EL (cell line): ENCODE results near the gene NCBP3.

Experiments
- DNase-seq: peaks from one replicate; pipeline ENCODE4 v3.0.0-alpha.2; 2016

Gene NCBP3

DNA sequence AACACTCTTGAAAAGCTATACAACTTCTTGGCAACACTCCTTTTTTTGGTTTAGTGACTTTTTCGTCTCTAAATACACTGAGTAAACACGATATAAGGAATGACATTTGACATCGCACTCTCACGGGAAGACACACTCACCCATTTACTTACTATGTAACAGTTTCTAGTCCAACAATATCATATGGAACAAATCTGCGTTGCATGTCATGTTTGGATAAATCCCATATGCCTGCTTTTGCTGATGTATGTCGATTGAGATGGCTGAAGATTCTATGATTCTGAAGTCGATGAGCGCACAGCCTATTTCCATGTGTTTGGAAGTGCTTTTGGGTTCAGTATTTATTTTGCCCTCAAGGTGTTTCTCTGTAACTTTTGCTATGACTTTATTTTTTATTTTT lies 63.3 kb downstream of the NCBP3 start:
- DNase-seq = no peak

- DNase-seq = no peak
Observed at GRCh38 chr17:3780986-3781385, 65.1 kb downstream of the NCBP3 start.

DNA sequence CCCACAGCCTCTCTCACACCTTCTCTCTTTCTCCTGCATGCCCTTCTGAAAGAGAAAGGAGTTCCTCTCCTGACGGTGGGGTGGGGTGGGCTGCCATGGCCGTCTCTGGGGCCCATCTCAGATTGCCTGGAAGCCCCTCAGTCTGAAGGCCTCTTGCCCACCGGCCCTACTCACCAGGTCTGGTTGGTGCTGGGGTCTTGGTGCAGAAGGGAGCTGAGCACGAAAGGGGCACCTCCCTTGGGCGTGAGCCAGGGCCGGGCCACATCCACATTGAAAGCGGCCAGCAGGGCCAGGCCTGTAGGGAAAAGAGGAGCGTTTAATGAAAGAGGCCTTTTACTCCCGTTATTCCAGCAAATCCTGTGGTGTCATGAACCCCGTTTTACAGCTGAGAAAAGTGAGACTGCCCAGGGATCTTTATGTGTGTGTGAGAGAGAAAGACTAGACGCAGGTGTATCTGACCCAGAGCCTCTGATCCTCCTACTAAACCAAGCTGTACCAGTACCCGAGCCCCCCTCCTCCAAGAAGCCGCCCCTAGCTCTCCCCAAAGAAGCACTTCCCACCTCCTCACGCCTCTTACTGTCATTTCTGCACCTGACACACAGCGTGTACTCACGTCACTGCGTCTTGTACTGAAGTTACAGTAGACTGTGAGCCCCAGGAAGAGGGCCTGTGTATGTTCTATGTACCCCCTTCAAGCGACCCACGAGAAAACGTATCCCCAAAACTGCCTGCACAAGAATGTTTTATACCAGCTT lies 68.5 kb downstream of the NCBP3 start:
- DNase-seq = no peak

GRCh38 chr17:3773966-3774365 lies 72.1 kb downstream of the NCBP3 start:
- DNase-seq = no peak

GRCh38 chr17:3773511-3773910 lies 72.5 kb downstream of the NCBP3 start:
- DNase-seq = peak; percentile 82

DNA sequence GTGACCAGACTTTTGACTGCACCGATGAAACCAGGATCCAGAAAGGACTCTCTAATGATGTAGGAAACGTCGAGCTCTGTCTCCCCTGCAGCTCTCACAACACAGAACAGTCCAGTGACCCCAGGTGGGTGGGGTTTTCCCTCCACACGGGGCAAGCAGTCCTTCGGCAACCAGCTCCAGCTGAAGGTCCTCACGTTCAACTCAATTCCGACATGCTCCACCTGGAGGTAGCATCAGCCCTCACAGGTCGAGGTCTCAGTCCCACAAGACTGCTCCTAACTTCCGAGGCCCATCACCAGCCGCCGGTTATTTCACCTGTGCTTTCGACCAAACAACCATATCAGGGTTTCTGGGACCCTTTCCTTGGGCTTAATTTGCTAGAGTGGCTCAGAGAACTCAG lies 73.3 kb downstream of the NCBP3 start:
- no peak for DNase-seq

DNA sequence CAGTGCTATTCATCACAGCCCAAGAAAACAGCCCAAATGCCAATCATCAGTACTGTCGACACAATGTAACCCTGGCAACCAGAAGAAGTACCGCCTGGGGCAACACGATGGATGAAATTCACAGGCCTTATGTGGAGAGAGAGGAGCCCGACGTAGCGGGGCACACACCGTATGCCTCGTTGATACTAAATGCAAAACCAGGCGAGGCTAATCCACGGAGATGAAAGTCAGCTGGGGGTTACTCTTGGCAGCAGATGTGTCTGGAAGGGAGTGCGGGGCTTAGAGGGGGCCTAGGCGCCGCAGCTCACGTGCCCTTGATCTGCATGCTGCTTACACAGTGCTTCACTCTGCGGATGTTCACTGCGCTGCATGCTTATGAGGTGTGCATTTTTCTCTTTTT lies 74.9 kb downstream of the NCBP3 start:
- no peak for DNase-seq

- DNase-seq = no peak
Observed at GRCh38 chr17:3770466-3770865, 75.6 kb downstream of the NCBP3 start.

DNA sequence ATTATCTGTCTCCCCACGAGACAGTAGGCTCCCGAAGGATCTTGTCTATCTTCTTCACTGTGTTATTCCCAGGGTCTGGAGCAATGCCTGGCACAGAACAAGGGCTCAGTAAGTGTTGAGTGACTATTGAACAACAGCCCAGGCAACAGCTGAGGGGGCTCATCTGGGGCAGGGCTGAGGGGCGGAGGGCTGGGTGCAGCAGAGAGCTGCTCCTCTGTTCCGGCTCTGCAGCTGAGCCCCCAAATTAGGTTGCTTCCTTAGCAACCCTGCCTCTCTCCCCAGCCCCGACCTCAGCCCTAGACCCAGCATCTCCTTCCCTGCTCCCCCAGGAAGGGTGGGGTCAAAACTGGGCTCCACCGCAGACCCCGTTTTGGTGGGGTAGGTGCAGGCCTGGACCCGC lies 77.3 kb downstream of the NCBP3 start:
- DNase-seq = no peak

- DNase-seq = no peak
Observed at GRCh38 chr17:3768341-3768740, 77.7 kb downstream of the NCBP3 start.

DNA sequence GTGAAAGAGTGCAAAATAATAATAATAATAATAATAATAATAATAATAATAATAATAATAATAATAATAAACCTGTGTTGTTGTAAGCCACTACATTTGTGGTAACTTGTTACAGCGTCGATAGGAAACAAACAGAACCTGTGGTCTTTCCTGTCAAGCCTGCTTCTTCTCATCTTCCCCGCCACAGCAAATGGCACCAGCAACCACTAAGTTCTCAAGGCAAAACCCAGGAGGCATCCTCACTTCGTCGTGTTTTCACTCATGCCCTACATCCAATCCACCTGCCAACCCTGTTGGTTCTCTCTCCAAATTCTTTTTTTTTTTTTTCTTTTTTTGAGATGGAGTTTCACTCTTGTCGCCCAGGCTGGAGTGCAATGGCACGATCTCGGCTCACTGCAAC lies 79.3 kb downstream of the NCBP3 start:
- no peak for DNase-seq

- no peak for DNase-seq
Observed at GRCh38 chr17:3765981-3766380, 80.1 kb downstream of the NCBP3 start.

GRCh38 chr17:3763777-3764170 lies 82.3 kb downstream of the NCBP3 start:
- DNase-seq = no peak

DNA sequence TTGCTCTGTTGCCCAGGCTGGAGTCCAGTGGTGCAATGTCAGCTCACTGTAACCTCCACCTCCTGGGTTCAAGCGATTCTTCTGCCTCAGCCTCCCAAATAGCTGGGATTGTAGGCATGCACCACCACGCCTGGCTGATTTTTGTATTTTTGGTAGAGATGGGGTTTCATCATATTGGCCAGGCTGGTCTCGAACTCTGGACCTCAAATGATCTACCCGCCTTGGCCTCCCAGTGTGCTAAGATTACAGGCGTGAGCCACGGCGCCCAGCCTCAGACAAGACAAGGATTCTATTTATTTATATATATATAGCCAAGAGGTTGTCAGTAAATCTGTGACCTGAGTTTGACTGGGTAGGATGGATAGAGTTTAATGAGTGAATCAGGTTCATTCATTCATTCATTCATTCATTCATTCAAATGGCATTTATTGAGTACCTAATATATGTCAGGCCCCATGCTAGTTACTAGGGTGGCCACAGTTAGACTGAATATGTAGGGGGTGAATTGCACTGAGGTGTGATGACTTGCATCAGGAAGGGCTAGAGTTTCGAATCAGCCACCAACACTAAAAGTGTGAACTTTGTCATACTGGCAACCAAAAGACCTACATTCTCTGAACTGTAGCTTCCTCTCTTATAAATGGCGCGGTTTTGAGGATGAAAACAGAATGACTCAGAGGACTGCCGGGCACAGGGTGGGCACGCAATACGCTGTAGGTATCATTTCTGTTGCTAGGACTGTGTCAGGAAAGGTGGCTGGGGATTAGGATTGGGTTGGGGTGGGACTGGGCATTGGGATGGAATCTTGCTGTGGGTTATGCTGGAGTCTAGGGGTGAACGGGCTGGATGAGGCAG lies 82.9 kb downstream of the NCBP3 start:
- DNase-seq = no peak

DNA sequence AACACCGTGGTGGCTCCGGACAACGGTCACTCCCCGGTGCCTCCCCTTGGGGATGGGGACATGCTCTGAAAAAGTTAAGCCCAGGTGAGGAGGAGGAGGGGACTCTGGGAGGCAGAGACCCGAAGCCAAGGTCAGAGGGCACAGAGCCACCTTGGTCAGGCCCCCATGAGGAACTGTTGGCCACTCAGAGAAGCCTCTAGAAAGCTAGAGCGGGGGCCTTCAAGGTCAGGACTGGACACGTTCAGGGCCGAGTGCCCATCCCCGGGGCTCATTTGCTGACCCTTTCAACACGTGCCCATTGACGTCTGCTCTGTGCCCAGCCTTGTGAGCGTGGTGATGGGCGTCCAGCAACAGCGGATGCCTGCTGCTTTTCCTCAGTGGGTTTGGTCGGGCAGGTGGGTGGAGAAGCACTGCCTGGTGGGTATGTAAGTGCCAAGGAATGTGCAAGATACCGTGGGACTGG lies 84.1 kb downstream of the NCBP3 start:
- DNase-seq = no peak

DNA sequence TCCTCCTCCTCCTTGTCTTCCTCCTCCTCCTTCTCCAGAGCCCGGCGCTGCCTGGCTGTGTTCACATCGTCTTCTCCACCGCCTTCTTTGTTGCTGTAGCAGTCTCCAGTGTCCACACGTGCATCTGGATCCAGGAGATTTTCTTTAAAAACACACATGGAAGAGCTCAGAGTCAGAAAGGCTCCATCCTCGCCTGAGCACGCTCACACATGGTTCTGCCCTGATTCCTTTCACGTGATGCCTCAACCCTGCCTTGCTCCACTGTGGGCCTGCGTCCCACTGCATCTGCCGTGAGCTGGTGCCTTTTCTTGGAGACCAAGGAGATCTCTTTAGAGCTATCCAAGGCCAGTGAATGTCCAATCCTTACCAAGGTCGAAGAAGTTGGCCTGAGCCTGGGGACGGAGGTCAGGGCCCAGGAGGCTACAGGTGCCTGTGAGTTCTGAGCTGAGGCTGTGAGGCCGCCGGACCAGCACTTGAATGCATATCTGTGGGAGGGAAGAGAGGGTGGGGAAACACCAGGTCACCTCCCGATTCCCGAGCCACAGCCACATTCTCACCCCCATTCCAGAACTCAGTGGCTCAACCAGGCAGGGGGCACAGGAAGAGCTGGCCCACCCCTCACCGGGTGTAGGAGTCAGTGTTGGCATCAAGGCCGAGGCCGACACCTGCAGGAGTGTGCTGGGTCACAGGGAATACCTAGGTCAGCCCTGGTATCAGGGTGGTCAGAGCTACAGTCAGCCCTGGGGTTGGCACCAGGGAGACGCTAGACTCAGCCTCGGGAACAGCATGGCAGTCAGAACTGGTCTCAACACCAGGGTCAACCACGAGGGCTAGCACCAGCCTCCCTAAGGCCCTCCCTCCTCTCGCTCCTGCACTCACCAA lies 84.8 kb downstream of the NCBP3 start:
- DNase-seq = no peak

DNA sequence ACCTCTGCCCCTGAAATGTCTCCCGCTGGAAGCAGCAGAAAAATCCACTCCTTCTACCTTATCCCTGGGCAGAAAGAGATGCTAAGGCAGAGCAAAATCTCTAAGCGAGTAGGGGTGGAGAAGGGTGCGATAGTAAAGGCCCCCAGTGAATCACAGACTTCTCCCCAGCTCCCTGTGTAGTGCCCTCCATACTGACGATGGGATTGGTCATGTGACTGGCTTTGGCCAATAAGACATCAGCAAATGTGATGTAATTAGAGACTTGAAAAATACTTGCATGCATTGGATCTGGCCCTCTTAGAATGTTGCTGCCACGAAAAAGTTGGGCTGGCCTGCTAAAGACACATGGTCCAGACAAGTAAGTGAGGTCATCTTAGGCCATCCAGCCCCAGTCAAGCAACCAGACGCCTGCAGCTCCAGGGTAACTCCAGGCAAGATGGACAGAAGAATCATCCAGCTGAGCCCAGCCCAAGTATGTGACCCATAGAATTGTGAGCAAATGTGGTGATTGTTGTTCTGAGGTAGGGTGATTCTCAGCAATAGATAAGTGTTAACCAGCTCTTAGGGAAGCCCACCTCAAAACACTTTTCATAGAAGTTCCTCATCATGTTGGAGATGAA lies 86.3 kb downstream of the NCBP3 start:
- DNase-seq = no peak

DNA sequence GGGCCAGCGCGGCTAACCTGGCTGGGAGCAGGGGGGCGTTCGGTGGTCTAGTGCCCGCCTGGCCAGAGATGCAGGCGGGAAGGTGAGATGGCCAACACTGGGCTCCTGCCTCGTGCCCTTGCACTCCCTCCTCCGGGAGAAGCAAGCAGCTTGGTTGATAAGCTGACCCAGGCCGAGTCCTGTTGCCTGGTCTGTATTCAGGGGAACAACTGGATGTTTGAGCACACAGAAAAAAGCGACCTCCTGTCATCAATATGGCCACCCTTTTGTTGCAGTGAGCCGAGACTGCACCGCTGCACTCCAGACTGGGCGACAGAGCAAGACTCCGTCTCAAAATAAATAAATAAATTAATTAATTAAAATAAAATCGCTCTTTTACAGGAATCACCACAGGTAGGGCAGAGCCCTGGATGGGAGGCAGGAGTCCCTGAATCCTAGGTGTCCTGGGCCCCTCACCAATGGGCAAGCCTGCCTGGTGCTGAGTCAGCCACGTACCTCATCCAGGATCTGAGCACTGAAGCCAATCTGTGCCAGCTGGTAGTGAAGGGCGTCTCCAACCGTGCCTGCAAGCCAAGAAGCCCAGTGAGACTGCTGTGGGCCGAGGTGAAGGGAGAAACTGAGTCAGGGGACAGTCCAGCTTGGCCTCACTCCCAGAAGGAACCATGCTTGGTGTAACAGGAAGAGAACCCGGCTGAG lies 90.6 kb downstream of the NCBP3 start:
- DNase-seq = no peak

- DNase-seq = no peak
Observed at GRCh38 chr17:3754458-3755334, 91.3 kb downstream of the NCBP3 start.

GRCh38 chr17:3754066-3754457 lies 92.0 kb downstream of the NCBP3 start:
- no peak for DNase-seq

DNA sequence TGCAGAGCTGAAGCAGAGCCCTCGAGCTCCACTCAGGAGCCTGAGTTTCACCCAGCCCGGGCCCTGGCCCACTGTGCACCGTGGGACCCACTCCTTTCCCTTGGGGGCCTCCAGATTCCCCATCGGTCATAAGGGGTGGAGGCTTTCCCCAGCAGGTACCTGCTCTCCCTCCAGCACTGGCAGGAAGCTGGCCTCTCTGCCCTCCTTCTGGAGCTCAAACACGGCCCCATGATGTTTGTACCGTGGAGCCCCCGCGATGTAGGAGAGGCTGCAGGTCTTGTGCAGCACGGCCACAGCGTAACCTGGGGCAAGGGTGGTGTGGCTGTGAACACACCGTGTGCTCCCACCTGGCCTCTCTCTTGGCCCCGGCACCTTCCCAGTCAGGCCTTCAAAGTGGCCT lies 92.4 kb downstream of the NCBP3 start:
- DNase-seq = no peak
